ENCODE measurements around the gene BTBD7.

DNA sequence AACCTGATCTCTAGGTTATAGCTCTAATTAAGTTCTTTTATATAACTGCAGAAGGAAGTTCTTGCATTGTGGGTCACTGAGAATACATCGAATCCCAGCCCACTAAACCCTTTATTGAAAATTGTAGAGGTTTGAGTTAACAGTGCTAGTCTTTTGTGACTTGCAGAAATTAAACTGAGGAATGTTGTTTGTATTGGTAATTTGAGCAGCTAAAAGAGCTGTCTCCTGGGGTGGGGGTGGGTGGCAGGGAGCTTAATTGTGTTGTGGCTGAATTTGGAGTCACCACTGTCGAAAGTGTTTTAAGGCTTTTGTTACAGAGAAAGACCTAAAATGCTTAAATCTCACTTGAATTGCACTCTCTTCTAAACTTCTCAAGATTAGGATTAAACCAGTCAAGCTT is 11.0 kb upstream of the BTBD7 start:
- TF ChIP-seq POLR2A (IDR thresholded peaks at IDR 0.05; ENCODE audit: low read depth, low read length) (no peak), RCOR1 (IDR thresholded peaks at IDR 0.05; ENCODE audit: insufficient replicate concordance, low read length) (no peak), MAFK (IDR thresholded peaks at IDR 0.05; ENCODE audit: low read depth, low read length) (no peak), BHLHE40 (IDR thresholded peaks at IDR 0.05; ENCODE audit: low read depth, low read length) (no peak), FOS (IDR thresholded peaks at IDR 0.05; ENCODE audit: low read depth, low read length) (no peak), CHD1 (IDR thresholded peaks at IDR 0.05; ENCODE audit: low read depth, low read length) (no peak), MAZ (IDR thresholded peaks at IDR 0.05; ENCODE audit: borderline replicate concordance, low read depth, low read length) (no peak)
- TF ChIP-seq, protein P1, sequence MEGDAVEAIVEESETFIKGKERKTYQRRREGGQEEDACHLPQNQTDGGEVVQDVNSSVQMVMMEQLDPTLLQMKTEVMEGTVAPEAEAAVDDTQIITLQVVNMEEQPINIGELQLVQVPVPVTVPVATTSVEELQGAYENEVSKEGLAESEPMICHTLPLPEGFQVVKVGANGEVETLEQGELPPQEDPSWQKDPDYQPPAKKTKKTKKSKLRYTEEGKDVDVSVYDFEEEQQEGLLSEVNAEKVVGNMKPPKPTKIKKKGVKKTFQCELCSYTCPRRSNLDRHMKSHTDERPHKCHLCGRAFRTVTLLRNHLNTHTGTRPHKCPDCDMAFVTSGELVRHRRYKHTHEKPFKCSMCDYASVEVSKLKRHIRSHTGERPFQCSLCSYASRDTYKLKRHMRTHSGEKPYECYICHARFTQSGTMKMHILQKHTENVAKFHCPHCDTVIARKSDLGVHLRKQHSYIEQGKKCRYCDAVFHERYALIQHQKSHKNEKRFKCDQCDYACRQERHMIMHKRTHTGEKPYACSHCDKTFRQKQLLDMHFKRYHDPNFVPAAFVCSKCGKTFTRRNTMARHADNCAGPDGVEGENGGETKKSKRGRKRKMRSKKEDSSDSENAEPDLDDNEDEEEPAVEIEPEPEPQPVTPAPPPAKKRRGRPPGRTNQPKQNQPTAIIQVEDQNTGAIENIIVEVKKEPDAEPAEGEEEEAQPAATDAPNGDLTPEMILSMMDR (conservative IDR thresholded peaks at IDR 0.05; ENCODE audit: low read depth, low read length) = no peak
- TF ChIP-seq, protein P2, sequence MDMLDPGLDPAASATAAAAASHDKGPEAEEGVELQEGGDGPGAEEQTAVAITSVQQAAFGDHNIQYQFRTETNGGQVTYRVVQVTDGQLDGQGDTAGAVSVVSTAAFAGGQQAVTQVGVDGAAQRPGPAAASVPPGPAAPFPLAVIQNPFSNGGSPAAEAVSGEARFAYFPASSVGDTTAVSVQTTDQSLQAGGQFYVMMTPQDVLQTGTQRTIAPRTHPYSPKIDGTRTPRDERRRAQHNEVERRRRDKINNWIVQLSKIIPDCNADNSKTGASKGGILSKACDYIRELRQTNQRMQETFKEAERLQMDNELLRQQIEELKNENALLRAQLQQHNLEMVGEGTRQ (IDR thresholded peaks at IDR 0.05; ENCODE audit: low read depth, low read length) = no peak

Data from IMR-90 (cell line).